BE2C (cell line): ENCODE measurements around the gene PGK2. TPM values are rescaled to one million over a fixed set of nuclear protein-coding genes. Genes with fewer than 3 reads are reported as not detected.

Experiments used
- DNase-seq: peaks from one replicate; pipeline ENCODE4 v3.0.0-alpha.2; 2020
- H3K27me3 ChIP-seq: fragments of 250-450 bp; sonication (Bioruptor Pico); 2 replicates; pipeline ENCODE4 v1.5.1; 2020; ENCODE audit warnings: mild to moderate bottlenecking
- H3K36me3 ChIP-seq: fragments of 250-450 bp; sonication (Bioruptor Pico); 2 replicates; pipeline ENCODE4 v1.5.1; 2020; ENCODE audit warnings: mild to moderate bottlenecking
- H3K4me1 ChIP-seq: fragments of 250-450 bp; sonication (Bioruptor Pico); 2 replicates; pipeline ENCODE4 v1.5.1; 2020
- H3K4me3 ChIP-seq: 2 replicates; pipeline ENCODE4 v1.5.1; 2011; ENCODE audit warnings: low read depth, low read length
- H3K9me3 ChIP-seq: fragments of 250-450 bp; sonication (Bioruptor Pico); 2 replicates; pipeline ENCODE4 v1.5.1; 2020
- polyA plus RNA-seq: library from polyadenylated mRNA; unstranded; fragments of >200 nt; gene quantifications from one replicate; pipeline ENCODE4 v1.2.1, GENCODE V29; 2012; ENCODE audit warnings: low read depth, missing spikeins; ENCODE audit not compliant: insufficient read length, insufficient read depth
- TF ChIP-seq, protein P1 (sequence below): IDR thresholded peaks from 2 replicates; pipeline ENCODE4 v1.5.1; 2012; ENCODE audit warnings: mild to moderate bottlenecking, low read depth, low read length

Gene PGK2
- polyA plus RNA-seq = 0.26 TPM

DNA sequence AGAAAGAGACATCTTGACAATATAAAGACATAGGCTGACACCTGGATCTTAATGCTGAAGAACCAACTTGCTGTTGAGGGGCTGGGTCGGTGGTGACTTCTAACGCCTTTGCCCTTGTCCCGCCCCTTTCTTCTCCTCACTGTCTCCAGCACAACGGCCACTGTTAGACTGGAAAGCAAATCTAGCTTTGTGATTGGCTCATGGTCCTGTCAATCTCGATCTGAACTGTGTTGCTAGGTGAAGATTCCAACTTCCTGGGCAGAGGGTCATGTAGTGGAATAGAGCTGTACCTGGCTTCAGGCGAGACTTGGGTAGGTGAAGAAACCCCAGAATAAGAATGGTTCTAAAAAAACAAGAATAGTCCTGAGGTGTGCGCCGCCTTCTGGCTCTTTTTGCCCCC, at the start of gene PGK2:
Gene PGK2, minus strand, starts transcription at position 110 of the 400 bp plus-strand sequence. Its CDS starts 98 bp downstream, at position 12.
- Histone ChIP-seq H3K4me1 (no peaks in the 10 kb centered on the region), H3K27me3 (no peaks in the 10 kb centered on the region), H3K36me3 (no peaks in the 10 kb centered on the region), H3K9me3 (no peaks in the 10 kb centered on the region), H3K4me3 (no peak within 1 kb of the TSS)
- TF ChIP-seq, protein P1, sequence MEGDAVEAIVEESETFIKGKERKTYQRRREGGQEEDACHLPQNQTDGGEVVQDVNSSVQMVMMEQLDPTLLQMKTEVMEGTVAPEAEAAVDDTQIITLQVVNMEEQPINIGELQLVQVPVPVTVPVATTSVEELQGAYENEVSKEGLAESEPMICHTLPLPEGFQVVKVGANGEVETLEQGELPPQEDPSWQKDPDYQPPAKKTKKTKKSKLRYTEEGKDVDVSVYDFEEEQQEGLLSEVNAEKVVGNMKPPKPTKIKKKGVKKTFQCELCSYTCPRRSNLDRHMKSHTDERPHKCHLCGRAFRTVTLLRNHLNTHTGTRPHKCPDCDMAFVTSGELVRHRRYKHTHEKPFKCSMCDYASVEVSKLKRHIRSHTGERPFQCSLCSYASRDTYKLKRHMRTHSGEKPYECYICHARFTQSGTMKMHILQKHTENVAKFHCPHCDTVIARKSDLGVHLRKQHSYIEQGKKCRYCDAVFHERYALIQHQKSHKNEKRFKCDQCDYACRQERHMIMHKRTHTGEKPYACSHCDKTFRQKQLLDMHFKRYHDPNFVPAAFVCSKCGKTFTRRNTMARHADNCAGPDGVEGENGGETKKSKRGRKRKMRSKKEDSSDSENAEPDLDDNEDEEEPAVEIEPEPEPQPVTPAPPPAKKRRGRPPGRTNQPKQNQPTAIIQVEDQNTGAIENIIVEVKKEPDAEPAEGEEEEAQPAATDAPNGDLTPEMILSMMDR = no peak
- DNase-seq = peak; percentile 10

DNA sequence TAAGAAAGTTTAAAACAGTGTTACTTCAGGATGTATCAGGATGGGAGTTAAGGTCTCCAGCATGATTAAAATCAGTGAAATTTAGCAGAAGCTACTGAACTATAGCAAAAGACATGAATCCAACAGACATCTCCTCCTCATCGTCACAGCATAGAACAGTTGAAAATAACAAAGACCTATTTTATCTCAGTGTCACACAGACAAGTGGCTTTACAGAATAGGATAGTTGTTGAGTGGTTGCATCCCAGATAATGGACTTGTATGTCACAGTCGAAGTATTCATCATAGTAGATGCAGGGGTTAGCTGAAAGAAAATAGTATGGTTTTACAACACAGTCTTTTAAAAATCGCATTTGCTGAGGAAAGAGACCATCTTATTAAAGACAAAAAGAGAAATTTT, 48.1 kb upstream of the PGK2 start:
- Histone ChIP-seq H3K9me3 (no peaks in the 10 kb centered on the region), H3K27me3 (no peaks in the 10 kb centered on the region)

DNA sequence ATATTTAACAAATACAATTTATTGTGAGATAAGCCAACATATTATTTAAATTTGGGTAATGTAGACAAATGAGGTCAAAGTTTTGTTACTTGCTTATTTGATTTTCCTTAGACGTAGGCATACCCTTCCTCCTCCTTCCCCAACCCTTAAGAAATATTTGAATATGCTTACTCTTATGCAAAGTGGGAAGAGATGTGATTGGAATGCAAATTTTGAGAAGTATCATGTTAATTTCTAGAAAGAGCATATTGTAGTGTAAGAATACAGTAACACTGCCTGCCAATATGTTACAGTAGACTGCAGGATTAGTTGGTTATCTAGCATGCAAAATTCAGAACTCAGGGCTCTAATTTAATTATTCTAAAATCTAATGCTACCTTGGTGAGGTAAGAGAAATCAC, 46.3 kb upstream of the PGK2 start:
- H3K4me1 ChIP-seq = no peaks in the 10 kb centered on the region

More for the DNA sequence above, 48.1 kb upstream of the PGK2 start:
- Histone ChIP-seq H3K36me3 (no peaks in the 10 kb centered on the region), H3K4me1 (no peaks in the 10 kb centered on the region), H3K4me3 (no peak overlapping the region)
- TF ChIP-seq, protein P1 = no peak
- DNase-seq = no peak

DNA sequence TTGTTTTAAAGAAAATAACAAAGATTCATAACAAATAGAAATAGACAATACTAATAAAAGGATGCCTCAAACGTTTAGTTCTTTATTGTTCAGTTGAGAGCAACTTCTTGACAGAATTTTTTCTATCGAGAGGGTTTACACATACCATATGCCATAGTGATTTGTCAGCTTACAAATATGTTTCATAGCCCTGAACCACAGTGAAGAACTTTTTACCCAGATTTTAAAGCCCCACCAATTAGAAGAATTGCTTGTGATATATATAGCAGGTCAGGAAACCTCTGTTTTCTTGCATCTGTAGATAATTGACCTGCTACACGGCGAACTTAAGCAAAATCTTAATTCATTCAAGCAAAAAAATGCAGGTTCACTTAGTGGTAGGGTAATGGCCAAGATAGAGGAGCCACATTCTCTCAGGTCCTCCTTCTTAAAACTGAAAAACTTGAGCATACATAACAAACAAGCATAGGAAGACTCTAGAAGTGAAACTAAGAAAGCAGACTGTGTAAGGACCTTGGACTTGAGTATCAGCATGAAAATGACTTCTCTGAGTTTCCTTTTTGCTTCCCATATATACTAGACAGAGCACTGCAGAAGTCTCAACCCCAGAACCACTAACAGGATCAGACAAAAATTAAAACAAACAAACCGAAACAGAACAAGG, 39.8 kb upstream of the PGK2 start:
- Histone ChIP-seq H3K4me1 (no peaks in the 10 kb centered on the region), H3K36me3 (no peaks in the 10 kb centered on the region), H3K9me3 (no peaks in the 10 kb centered on the region), H3K4me3 (no peak overlapping the region), H3K27me3 (no peaks in the 10 kb centered on the region)
- no peak for DNase-seq
- TF ChIP-seq, protein P1 = no peak

More for the DNA sequence above, 46.3 kb upstream of the PGK2 start:
- DNase-seq = no peak
- no peaks in the 10 kb centered on the region for H3K36me3 ChIP-seq
- H3K27me3 ChIP-seq = no peaks in the 10 kb centered on the region
- TF ChIP-seq, protein P1 = no peak
- H3K4me3 ChIP-seq = no peak overlapping the region
- H3K9me3 ChIP-seq = no peaks in the 10 kb centered on the region

DNA sequence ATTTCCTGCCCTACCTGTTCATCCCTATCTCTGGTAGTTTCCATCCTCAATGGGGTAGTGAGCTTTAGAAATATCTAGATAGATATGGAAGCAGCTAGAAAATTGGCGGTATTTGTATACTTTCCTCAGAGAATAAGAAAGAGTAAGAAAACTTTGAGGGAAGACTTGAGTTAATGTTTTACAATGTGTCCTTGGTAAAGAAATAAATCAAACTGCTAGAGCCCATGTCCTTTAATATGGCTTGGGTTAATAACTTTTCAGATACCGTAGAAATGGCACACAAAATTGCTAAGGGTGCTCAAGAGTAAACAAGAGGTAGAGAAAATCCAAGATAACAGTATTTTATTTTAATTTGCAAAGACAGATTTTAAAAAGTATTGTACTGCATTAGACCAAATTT, 28.1 kb upstream of the PGK2 start:
- H3K27me3 ChIP-seq = no peaks in the 10 kb centered on the region
- H3K4me3 ChIP-seq = no peak overlapping the region
- H3K36me3 ChIP-seq = no peaks in the 10 kb centered on the region
- no peak for DNase-seq
- no peaks in the 10 kb centered on the region for H3K4me1 ChIP-seq
- TF ChIP-seq, protein P1 = no peak
- H3K9me3 ChIP-seq = no peaks in the 10 kb centered on the region

DNA sequence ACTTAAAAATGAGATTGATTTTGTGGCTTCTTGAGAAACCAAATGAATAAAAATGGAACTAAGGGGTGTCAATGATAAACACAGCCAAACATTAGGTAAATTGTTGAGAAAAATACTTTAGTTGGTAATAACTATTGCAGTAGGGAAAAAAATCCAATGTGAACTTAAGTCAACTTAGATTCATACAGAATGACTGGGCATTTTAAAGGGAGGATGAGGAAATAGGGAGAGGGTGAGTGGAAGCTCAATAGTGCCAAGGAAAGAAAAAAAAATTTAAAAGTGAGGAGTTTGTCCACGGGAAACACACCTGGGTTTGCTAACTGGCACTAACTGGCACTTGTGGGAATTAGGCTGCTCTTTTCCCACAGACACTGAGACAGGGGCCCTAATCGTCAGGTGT, 26.2 kb upstream of the PGK2 start:
- DNase-seq = no peak
- Histone ChIP-seq H3K4me3 (no peak overlapping the region), H3K4me1 (no peaks in the 10 kb centered on the region), H3K9me3 (no peaks in the 10 kb centered on the region), H3K36me3 (no peaks in the 10 kb centered on the region), H3K27me3 (no peaks in the 10 kb centered on the region)
- TF ChIP-seq, protein P1 = no peak
